Endodermal cell (in vitro differentiated cells): Measurements from ENCODE around the gene EFEMP1. TPM values are rescaled to one million over a fixed set of nuclear protein-coding genes. Genes with fewer than 3 reads are reported as not detected.

Experiments
- DNase-seq: peaks from one replicate; pipeline ENCODE4 v3.0.0-alpha.2; 2017
- H3K27ac ChIP-seq: 2 replicates; pipeline ENCODE4 v1.5.1; 2013; ENCODE audit warnings: mild to moderate bottlenecking, low read depth, low read length, moderate library complexity
- H3K27me3 ChIP-seq: 2 replicates; pipeline ENCODE4 v1.6.1; 2013; ENCODE audit warnings: mild to moderate bottlenecking, low read length, moderate library complexity; ENCODE audit not compliant: insufficient read depth, control insufficient read depth, poor library complexity, severe bottlenecking
- H3K36me3 ChIP-seq: 2 replicates; pipeline ENCODE4 v1.7.0; 2013; ENCODE audit warnings: mild to moderate bottlenecking, low read length, moderate library complexity; ENCODE audit not compliant: control insufficient read depth, insufficient read depth
- H3K4me1 ChIP-seq: one replicate; pipeline ENCODE4 v1.7.0; 2013; ENCODE audit warnings: low read length; ENCODE audit not compliant: control insufficient read depth, insufficient read depth
- H3K4me3 ChIP-seq: 2 replicates; pipeline ENCODE4 v1.5.1; 2013; ENCODE audit warnings: mild to moderate bottlenecking, low read length, moderate library complexity
- H3K9ac ChIP-seq: 2 replicates; pipeline ENCODE4 v1.6.1; 2013; ENCODE audit warnings: mild to moderate bottlenecking, low read length, moderate library complexity; ENCODE audit not compliant: poor library complexity, severe bottlenecking; ENCODE audit errors: extremely low read depth
- H3K9me3 ChIP-seq: 2 replicates; pipeline ENCODE4 v1.6.1; 2013; ENCODE audit warnings: mild to moderate bottlenecking, low read length, moderate library complexity; ENCODE audit not compliant: control insufficient read depth
- H3K27ac Mint-ChIP-seq: 2 replicates; pipeline ENCODE4 v1.8.0; 2020; ENCODE audit warnings: mixed read lengths
- H3K27me3 Mint-ChIP-seq: 2 replicates; pipeline ENCODE4 v1.8.0; 2021; ENCODE audit warnings: mild to moderate bottlenecking, mixed read lengths; ENCODE audit not compliant: insufficient read depth
- H3K36me3 Mint-ChIP-seq: 2 replicates; pipeline ENCODE4 v1.8.0; 2020; ENCODE audit warnings: low read depth, mixed read lengths
- H3K4me1 Mint-ChIP-seq: 2 replicates; pipeline ENCODE4 v1.8.0; 2020; ENCODE audit warnings: mixed read lengths
- H3K4me3 Mint-ChIP-seq: 2 replicates; pipeline ENCODE4 v1.8.0; 2020; ENCODE audit warnings: mild to moderate bottlenecking, moderate library complexity, mixed read lengths
- H3K9me3 Mint-ChIP-seq: 2 replicates; pipeline ENCODE4 v1.8.0; 2020; ENCODE audit warnings: mild to moderate bottlenecking, mixed read lengths
- CTCF ChIP-seq: fragments of 200-600 bp; sonication (generic); conservative IDR thresholded peaks from 2 replicates; pipeline ENCODE4 v1.5.0; 2021; ENCODE audit warnings: antibody characterized with exemption, mild to moderate bottlenecking
- WGBS, 2 experiments: methylation state at CpG; one replicate each; pipeline versions ENCODE4 v1.1.5 to v1.1.7; 2013; ENCODE audit warnings: missing lambda C conversion rate in 2 of 2, mixed read lengths in 1 of 2; ENCODE audit not compliant: insufficient coverage in 1 of 2, insufficient read length in 1 of 2; 5-methylcytosine and 5-hydroxymethylcytosine counted together
- total RNA-seq, 2 donors: library from RNA; stranded (reverse); fragmentation: NEBNext Ultra II Directional in 1 of 2; extraction: Animal tissue kit (Norgen Biotek cat#: 25700) in 1 of 2; gene quantifications; 2 replicates in 1 of 2; 3 replicates in 1 of 2; pipeline ENCODE4 v1.2.1, GENCODE V29; 2021

Gene EFEMP1
- total RNA-seq, 2 donors from 2014 or later: 2.6 to 3.3 TPM

GRCh38 chr2:55957142-55957541 lies 33.6 kb upstream of the EFEMP1 start:
- H3K27ac ChIP-seq: no peak overlapping the region
- no peaks in the 10 kb centered on the region for H3K9me3 ChIP-seq
- WGBS, 2 experiments: 82 to 90% methylated on average over 2 to 3 of the region's 3 CpGs
- Mint-ChIP-seq H3K4me3 (no peak overlapping the region), H3K27me3 (no peaks in the 10 kb centered on the region), H3K36me3 (no peaks in the 10 kb centered on the region), H3K27ac (no peak overlapping the region), H3K4me1 (no peaks in the 10 kb centered on the region), H3K9me3 (no peaks in the 10 kb centered on the region)
- H3K27me3 ChIP-seq: peaks cover 5% of the 10 kb centered on the region
- H3K4me3 ChIP-seq: no peak overlapping the region
- no peak for DNase-seq
- no peak for TF ChIP-seq CTCF
- no peaks in the 10 kb centered on the region for H3K36me3 ChIP-seq
- no peaks in the 10 kb centered on the region for H3K4me1 ChIP-seq
- no peak overlapping the region for H3K9ac ChIP-seq

- H3K27me3 ChIP-seq: no peaks in the 10 kb centered on the region
- Mint-ChIP-seq H3K36me3 (no peaks in the 10 kb centered on the region), H3K9me3 (no peaks in the 10 kb centered on the region), H3K27me3 (no peaks in the 10 kb centered on the region), H3K27ac (no peak overlapping the region), H3K4me1 (no peaks in the 10 kb centered on the region), H3K4me3 (no peak overlapping the region)
- H3K27ac ChIP-seq: no peak overlapping the region
- no peaks in the 10 kb centered on the region for H3K9me3 ChIP-seq
- no peak for DNase-seq
- TF ChIP-seq CTCF: no peak
- no peaks in the 10 kb centered on the region for H3K36me3 ChIP-seq
- H3K9ac ChIP-seq: no peak overlapping the region
- WGBS, 2 experiments: 87 to 100% methylated on average over 2 to 4 of the region's 4 CpGs
- H3K4me3 ChIP-seq: no peak overlapping the region
- H3K4me1 ChIP-seq: no peaks in the 10 kb centered on the region
These were observed 30.9 kb upstream of the EFEMP1 start for GRCh38 chr2:55954306-55955035.

GRCh38 chr2:55952415-55952814 lies 28.8 kb upstream of the EFEMP1 start:
- H3K4me3 ChIP-seq: no peak overlapping the region
- DNase-seq: no peak
- Mint-ChIP-seq H3K27ac (no peak overlapping the region), H3K36me3 (no peaks in the 10 kb centered on the region), H3K9me3 (no peaks in the 10 kb centered on the region), H3K4me1 (no peaks in the 10 kb centered on the region), H3K4me3 (no peak overlapping the region), H3K27me3 (no peaks in the 10 kb centered on the region)
- H3K4me1 ChIP-seq: no peaks in the 10 kb centered on the region
- no peak overlapping the region for H3K27ac ChIP-seq
- H3K9me3 ChIP-seq: no peaks in the 10 kb centered on the region
- TF ChIP-seq CTCF: no peak
- no peak overlapping the region for H3K9ac ChIP-seq
- 83 to 87% methylated on average over 3 to 4 of the region's 4 CpGs for WGBS, 2 experiments
- H3K27me3 ChIP-seq: no peaks in the 10 kb centered on the region
- no peaks in the 10 kb centered on the region for H3K36me3 ChIP-seq
